Measurements from ENCODE around the gene UNC13D.

Gene UNC13D

DNA sequence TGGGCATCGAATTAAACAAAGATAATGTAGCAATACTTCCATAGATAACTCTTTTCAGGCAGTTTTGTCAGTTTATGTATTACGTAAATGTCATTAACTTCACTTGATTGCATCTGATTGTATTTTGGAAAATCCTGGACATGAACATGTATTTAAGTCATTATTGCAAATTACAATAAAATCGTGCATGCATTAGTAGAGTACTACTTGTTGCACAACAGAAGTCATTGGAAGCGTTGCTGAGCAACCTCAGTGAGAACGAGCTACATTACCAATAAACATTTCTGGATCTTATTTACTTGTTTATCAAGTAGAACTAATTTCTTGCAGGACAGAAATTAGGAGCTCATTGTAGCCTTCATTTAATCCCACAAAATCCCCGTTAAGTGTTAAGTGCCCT is 53.0 kb downstream of the UNC13D start:
- DNase-seq: no peak

- peak; percentile 91 to 97 (median 97) for DNase-seq
These were observed 59.0 kb downstream of the UNC13D start for GRCh38 chr17:75785016-75785890.

- DNase-seq: peak; percentile 97 to 99 (median 98)
These were observed 59.7 kb downstream of the UNC13D start, which contains the start of gene UNK for GRCh38 chr17:75784473-75785015. Gene UNK (plus strand): TSS chr17:75784806. CDS start chr17:75784881, 75 bp downstream.

DNA sequence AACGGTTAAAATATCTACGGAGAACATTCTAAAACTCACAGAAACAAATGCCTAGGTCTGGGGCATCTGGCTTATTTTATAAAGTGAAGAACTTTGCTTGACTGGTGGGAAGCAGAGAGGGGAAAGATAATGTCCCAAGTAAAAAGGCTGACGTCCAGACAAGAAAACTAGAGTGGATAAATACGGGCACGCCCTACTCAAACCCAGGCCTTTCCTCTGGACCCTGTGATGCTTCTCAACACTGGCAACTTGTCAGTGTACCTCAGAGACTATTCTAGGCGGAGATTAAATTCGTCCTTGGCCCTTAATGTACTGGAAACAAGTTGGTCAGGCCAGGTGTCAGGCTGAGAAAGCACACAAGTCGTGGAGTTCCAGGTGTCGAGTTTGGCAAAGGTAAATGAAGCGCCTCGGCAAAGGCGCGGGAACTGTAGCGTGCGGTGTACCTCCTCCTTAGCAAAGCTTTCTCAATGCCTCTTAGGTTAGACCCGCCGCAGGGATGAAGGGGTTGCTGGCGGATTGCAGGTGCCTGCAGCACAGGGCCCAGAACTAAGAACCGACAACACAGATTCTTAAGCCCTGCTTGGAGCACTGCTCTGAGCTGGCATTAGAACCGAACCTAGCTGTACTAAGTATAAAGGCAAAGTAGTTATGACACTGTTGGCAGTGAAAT is 60.3 kb downstream of the UNC13D start:
- peak in 1 of 3 experiments; percentile 48 for DNase-seq

- DNase-seq: peak in 2 of 3 experiments; percentile 22 to 70
These were observed 61.0 kb downstream of the UNC13D start for GRCh38 chr17:75783069-75783783.

DNA sequence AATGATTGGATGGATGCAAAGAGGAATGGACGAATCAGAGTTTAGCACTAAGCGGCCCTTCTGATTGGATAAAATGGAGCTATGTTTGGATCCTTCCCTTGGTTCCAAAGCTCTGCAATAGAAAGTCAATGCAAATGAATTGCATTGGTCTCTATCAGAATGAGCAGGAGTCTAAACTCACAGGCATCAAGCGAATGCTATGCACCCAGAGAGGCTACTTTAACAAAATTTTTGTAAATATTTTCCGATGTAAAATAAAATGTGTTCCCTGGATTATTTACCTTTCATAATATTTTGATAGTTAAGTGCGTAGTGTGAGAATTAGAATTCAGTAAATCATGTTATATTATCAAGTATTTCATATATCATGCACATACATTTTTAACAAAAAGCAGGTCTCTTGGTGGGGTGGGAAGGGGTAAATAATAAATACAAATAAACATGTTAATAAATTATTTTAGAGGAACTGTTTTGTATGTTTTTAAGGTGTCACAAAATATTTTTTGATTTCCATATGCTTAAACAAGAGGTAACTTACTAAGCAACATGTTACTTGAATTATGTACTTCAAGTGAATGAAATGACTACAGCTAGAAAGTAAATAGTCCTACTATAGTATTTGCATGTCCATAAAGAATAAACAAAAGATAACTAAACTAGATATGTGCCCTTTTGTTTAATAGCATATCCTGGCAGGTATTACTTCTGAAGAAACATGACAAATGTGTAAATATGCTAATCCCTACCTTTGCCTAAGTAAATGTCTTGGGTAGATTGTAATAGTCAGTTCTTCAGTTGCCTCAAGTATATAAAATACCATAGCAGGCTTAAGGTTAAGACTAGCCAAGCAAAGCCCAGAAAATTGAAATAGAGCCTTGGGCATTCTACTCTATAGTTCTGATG is 64.0 kb downstream of the UNC13D start:
- DNase-seq: no peak

DNA sequence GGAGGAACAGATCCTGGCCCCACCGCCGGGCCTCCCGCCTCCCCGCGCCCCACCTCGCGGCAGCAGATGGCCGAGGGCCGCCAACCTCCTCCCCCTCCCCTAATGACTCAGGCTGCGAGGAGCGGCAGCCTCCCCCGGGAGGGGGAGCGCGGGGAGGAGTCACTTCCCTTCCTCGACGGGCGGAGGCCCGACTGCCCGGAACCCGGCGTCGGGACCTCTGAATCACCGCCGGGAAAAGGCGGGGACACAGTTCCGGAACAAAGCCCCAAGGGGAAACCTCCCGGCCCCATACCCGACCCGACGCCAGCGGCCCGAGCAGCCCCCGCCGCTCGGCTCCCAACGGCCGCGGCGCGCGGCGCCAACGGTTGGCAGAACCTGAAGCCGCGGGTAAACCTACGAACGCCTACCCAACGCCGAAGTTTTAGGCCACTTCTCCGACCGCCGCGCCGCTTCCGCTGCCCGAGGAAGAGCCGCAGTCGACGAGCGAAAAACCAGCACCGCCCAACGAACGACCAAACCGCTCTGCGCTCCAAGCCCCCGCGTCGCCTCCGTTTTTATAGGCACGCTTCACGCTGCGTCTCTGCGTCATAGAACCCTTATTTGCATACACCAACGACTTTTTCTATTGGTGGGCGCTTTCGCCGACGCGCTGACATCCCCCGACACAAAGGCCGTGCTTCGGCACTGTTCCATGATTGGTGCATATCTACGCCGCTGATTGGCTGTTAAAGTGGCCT is 64.8 kb downstream of the UNC13D start:
- peak; percentile 98 to 100 (median 99) for DNase-seq

DNA sequence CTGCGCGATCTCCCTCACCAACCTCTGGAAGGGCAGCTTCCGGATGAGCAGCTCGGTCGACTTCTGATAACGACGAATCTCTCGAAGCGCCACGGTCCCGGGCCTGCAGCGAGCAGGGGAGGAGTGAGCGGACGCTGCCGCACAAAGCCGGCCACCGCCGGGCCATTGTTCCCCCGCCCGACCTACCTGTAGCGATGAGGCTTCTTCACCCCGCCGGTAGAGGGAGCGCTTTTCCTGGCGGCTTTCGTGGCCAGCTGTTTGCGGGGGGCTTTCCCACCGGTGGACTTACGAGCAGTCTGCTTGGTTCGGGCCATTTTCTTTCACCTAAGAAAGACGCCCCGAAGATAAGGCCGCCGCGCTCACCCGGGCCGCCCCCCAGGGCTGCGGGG is 65.3 kb downstream of the UNC13D start:
- DNase-seq: peak in 2 of 3 experiments; percentile 38 to 84

GRCh38 chr17:75778066-75778860 is 65.9 kb downstream of the UNC13D start:
- DNase-seq: peak in 1 of 3 experiments; percentile 61

DNA sequence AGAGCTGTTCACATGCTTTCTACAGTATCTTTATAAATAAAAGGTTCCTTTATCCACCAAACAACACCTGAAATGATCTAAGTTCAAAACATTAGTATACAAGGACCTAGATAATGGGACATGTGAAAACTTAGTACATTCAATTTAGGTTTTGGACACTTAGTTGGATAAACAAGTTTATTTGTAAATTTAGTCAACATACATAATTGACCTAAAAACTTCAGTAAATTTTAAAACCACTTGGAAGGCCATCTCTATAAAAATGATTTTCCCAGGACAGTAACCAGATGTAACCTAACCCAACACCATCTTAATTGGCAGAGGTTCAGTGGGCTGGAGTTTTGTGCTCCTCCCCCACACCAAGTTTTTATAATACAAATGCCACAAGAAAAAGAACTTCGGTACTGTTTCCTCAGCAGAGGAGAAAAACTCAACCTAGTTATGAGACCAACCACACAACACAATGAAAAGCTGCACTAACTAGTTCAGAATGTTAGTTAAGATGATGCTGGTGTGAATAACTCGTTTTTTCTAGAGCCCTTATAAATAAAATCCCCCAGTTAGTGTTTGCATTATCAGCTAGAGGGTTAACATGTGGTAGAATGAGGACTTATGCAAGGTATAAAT is 66.8 kb downstream of the UNC13D start:
- no peak for DNase-seq
